NCI-H2107 treated with DMSO at 0.1 percent for 48 hours (cell line): ENCODE data around the gene CCDC92B.
A peak's percentile ranks its signal among the peaks of the same experiment; 100 is the strongest.
"Not testable (repeated sequence)": the region's sequence is repeated elsewhere in the genome, so short reads cannot be mapped to it uniquely, and the experiment has no call there.

Experiments used
- DNase-seq: peaks from one replicate; lab custom pipeline; 2025; ENCODE audit not compliant: unreplicated experiment; lab: John Stamatoyannopoulos, UW

The CCDC92B gene

GRCh38 chr17:2704890-2705248, 44.6 kb downstream of the CCDC92B start:
- DNase-seq = no peak

- no peak for DNase-seq
Measured at GRCh38 chr17:2704031-2704889, 45.2 kb downstream of the CCDC92B start.

DNA sequence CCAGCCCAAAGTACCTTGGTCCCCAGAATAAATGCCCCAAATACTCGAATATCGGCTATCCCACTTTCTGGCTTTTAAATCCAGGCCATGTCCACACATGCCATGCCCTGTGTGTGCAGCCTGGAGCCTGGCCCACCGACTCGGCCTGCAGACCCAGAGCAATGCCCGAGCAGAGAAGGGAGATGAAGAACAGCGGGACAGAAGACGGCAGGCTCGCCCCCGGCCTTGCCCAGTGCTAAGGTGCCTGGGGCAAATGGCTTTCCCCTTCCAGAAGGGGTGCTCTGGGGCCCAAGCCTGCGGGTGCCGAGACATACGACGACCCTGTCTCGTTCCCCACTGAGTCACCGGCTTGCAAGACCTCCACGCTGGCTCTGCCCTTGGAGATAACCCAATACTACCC, 45.8 kb downstream of the CCDC92B start:
- DNase-seq = no peak

DNA sequence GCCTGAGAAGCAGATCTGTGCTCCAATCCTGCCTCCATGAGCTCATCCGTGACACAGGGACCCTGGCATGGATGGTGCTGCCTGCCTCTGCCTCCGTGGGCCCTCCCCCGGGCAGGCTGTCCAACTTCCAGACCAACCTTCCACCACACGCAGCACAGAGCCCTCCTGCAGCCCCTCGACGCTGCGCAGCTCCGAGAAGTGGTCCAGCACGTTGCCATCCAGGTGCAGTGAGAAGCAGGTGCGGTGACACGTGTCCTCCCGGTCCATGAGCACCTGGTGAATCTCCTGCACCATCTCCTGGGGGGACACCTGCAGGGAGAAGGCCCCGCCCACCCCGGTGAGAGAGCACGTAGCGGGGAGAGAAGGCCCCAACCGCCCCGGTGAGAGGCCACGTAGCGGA, 46.3 kb downstream of the CCDC92B start:
- no peak for DNase-seq

DNA sequence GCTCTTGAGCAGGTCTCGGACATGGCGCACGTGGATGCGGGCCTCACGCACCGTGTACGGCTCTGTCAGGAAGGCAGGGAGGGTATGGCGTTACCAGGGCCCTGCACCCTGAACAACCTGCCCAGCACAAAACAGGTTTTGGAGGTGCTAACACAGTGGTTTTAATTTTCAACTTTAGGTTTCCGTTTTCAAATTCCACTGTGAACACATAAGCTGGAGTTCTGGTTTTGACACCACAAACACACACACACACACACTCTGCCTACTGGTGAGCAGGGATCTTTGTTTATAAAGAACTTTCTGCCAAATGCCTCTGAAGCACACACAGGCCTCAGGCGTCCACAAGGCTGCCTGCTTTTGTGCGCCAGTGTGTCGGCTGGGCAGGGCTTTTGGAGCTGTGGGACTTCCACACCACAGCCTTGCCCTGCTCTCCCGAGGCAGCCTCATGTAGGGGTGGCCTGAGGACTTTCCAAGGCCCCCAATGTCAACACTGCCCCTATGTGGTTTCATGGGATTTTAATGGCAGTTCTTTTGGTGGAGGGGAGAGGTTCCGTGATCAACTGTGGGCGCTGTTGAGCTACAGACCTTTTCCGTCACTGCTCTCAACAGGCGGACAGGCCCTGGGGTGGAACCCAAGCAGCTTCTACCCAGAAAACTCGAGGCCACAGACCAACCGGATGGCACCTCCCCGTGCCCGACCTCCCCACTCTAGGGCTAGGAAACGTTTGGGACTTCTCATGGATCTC, 47.3 kb downstream of the CCDC92B start:
- no peak for DNase-seq

- DNase-seq = no peak
Measured at GRCh38 chr17:2701161-2701995, 48.1 kb downstream of the CCDC92B start.

DNA sequence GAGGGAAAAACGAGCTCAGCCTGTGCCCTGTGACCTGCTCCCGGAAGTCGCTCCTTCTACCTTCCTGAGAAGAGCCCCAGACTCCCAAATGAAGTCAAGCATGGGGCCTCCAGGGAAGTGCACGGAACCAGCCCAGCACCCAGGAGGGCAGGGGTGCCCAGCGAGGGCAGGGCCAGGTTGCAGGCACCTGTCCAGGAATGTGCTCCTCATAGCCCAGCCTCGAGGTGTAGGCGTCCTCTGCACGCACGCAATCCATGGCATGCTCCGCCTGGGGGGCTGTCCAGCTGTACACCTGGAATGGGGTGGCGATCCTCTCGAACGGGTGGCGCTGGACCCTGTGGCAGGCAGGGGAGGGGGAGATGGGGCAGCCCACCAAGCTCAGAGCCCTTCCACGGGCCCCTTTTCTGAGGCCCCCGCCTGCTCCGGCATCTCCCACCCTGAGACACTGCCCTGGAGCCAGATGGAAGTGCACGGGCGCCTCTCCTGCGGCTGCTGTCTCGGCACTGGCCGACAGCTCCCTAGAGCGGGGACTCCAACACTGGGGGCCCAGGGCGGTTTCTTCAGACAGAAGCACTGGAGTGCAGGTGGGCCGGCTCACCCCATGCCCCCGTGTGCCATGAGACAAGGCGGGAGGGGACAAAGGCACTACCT, 48.8 kb downstream of the CCDC92B start:
- peak; percentile 100 for DNase-seq

DNA sequence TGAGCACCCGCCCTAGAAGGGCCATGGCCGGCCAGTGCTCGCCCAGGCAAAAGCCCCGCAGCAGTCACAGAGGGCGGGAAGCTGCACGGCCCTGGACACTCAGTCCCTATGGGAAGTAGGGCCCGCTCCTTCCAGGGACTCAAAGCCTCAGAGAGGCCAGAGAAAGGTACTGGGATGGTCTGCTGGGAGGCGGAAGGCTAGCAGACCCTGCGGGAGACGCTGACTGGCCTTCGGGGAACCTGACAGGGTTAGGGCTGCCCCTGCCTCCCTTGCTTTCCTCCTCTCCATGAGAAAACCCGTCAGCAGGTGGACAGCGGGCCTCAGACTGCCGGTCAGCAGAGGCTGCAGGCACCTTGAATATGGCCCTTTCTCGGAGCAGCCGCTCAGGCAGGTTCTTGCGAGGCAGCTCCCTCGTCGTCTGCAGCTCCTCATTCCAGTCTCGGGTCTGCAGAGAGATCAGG, 49.4 kb downstream of the CCDC92B start:
- DNase-seq = no peak

- DNase-seq = not testable (repeated sequence)
Measured at GRCh38 chr17:2699216-2699805, 50.1 kb downstream of the CCDC92B start.

DNA sequence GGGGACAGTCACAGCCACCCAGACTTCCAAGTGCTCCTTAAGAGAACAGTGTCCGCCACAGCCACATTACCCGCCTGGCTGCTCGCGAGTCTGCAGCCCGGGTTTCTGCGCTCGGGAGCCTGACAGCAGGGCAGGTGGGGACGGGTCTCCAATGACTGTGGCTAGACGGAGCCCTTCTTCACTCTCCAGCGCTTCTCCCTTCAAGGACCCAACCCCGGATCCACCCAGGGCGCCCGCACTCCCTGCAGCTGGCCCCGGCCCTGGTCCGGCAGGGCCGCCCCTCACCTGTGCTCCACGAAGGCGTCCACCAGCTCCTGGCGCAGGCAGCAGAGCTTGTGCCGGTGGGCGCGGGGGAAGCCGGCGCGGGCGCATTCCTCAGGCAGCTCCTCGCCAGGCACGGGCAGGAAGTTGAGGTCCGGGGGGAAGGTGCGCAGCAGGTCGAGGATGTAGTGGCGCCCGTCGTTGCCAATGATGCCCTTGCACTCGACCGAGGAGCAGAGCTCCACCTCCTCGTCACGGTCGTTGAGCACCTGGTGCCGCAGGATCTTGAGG, 51.8 kb downstream of the CCDC92B start:
- no peak for DNase-seq

DNA sequence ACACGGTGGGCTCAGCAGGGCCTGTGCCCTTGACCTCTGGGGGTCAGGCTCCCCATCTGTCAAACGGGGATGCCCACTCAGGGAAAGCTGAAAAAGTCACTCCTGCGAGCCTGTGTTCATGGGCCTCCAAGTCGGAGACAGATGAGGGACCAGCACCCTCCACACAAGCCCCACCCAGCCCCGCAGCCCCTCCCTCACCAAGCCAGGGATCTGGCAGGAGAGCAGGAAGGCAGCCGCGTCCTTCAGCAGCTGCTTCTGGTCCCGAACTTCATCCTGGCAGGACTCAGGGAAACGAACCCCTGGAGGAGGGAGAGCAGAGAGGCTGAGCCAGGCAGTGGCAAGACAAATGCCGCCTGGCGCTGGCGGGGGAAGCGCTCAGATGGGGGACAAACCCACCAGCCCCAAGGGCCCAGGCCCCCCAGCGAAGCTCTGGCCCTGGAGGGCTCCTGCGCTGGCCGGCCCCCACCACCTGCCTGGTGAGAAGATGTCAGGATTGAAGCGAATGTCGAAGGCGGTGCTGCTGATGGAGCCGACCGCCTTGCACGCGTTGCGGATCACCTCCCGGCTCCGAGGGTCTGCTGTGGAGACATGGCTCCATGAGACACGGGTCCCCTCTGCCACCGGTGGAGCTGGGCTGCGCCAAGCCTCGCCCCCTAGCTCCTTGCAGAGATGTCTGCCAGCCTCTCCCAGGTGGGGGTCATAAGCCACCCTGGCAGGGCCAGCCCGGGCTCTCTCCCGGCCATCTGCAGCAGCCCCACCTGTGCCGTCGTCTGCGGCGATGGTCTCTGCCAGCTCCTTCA, 53.3 kb downstream of the CCDC92B start:
- DNase-seq = no peak

DNA sequence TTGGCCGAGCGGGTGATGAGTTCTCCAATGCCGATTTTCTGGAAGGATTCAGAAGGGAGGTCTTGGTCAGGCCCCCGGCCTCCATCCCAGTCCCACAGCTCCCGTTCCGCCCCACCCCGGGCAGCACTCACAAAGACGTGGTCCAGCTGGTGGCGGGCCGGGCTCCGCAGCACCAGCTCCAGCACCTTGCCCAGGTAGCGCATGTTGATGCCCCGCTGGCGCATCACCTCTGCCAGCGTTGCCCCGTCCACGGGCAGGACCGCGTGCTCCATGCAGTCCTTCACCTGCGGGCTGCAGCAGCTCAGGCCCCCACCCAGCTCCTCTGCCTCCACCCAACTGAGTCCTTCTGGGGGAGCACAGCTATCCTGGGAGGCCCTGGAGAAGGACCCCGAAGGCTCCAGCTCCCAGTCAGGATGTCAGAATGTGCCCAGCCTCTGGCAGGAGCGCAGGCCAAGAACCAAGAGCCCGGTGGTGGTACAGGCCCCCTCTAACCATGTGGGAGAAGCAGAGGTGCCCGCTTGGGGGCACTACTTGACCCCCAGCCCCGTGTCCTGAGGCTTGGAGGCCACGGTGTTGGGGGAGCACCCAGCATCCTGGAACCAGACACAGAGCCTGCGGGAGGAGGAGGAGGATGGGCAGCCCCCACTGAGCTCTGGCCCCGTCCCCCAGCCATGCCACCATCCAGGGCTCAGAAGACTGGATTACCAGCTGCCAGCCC, 54.0 kb downstream of the CCDC92B start:
- DNase-seq = no peak

DNA sequence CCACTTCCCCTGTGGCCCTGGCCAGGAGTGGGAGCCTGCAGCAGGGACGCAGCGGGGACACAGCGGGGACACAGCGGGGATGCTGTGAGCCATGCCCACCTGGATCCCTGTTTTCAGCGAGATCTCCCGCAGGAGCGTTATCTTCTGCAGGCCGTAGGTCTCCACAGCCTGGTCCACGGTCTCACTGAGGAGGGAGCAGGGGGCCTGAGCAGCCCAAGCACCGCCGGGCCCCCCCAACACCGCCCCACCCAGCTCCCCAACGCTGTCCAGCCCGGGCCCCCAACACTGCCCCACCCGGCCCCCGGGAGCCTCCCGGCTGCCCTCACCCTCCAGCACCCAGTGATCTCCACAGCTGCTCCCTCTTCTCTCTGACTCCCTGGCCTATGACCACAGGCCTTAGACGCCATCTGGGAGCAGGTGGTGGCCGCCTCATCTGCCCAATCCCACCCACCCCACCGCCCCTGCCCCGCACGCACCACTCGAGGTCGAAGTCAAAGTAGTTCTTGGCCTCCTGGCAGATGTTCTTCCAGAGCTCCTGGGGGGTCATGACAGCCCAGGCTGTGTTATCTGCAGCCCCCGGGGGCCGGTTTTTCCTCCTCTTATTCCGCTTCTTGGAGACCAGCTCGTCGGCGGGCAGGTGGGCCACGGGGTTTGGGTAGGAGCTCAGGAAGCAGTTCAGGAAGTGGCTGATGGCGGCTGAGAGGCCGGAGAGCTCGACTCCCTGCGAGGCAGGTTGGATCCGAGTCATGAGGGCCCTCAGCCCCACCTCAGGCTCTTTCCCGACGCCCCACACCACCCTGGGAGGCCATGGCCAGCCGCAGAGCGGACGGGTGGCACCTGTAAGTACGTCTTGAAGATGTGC, 54.8 kb downstream of the CCDC92B start:
- no peak for DNase-seq

GRCh38 chr17:2693561-2694380, 55.7 kb downstream of the CCDC92B start:
- DNase-seq = no peak

DNA sequence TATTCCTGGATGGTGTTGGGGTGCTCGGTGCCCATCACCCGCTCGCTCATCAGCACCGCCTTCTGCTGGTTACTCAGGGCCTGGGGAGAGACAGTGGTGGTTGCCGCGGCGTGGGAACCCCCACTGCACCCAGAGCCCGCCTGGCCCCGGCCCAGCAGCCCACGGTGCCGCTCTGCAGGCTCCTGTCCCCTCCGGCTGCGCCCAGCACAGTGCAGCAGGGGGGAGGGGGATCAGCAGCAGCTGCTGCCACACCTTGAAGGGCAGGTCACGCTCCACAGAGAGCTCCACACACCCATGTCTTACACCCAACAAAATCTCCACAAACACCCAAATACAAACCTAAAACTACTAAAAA, 56.7 kb downstream of the CCDC92B start:
- no peak for DNase-seq

DNA sequence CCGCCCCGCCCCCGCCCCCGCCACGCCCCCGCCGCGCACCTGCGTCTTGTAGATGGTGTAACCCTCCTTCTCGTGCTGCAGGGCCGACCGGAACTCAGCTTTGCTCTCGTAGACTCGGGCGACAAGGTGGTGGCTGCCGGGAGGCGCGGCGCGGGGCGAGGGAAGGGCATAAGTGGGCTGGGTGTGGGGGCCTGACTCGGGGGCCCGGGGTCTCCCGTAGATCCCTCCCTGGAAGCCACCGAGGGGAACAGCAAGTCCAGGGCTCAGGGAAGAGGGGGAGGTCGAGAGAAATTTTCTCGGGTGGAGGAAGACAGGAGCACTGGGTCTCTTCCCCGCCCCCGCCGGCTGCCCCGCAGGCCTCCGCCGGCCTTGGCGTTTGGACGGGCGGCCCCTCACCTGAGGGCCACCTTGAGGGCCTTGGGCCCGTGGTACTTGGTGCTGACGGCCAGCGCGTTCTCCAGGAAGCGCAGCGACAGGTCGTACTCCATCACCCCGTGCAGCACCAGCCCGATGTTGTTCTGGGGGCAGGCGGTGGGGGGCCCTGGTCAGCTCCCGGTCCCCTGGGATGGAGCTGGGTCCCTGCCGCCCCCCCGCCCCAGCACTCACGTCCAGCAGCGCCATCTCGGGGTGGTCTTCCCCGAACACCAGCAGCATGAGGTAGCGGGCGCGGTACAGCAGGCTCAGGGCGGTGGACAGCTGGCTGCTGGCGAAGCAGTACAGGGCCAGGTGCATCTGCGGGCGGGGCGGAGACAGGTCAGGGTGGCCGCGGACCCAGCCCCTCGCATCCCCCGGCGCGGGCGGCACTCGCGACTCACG, 57.3 kb downstream of the CCDC92B start:
- no peak for DNase-seq
